Mesodermal cell (in vitro differentiated cells): ENCODE measurements around the gene TNIK.

Experiments
- H3K27ac ChIP-seq: 2 replicates; pipeline ENCODE4 v1.7.0; 2013; ENCODE audit warnings: mild to moderate bottlenecking, low read depth, low read length, moderate library complexity; ENCODE audit not compliant: severe bottlenecking
- H3K36me3 ChIP-seq: 2 replicates; pipeline ENCODE4 v1.7.1; 2013; ENCODE audit warnings: mild to moderate bottlenecking, low read length, moderate library complexity; ENCODE audit not compliant: control insufficient read depth, insufficient read depth
- H3K4me1 ChIP-seq: one replicate; pipeline ENCODE4 v1.7.1; 2013; ENCODE audit warnings: mild to moderate bottlenecking, low read length; ENCODE audit not compliant: insufficient read depth, control insufficient read depth, poor library complexity, severe bottlenecking
- H3K4me3 ChIP-seq: 2 replicates; pipeline ENCODE4 v1.7.0; 2013; ENCODE audit warnings: low read length, control low read depth, mild to moderate bottlenecking; ENCODE audit not compliant: insufficient read depth, poor library complexity, severe bottlenecking; ENCODE audit errors: extremely low read depth
- H3K9me3 ChIP-seq: 2 replicates; pipeline ENCODE4 v1.7.1; 2013; ENCODE audit warnings: mild to moderate bottlenecking, low read length, moderate library complexity; ENCODE audit not compliant: control insufficient read depth
- WGBS, 2 experiments: methylation state at CpG; one replicate each; pipeline ENCODE4 v1.1.5; 2013; ENCODE audit warnings: missing lambda C conversion rate in 2 of 2; ENCODE audit not compliant: insufficient coverage in 2 of 2; 5-methylcytosine and 5-hydroxymethylcytosine counted together

Gene TNIK

GRCh38 chr3:171446801-171447578 is 13.2 kb downstream of the TNIK start:
- Histone ChIP-seq H3K27ac (no peak overlapping the region), H3K9me3 (no peaks in the 10 kb centered on the region), H3K36me3 (peaks cover 7% of the 10 kb centered on the region), H3K4me1 (peaks cover 27% of the 10 kb centered on the region), H3K4me3 (no peak overlapping the region)
- 93 to 96% methylated on average over 4 to 5 of the region's 12 CpGs for WGBS, 2 experiments

GRCh38 chr3:171446301-171446700 is 13.9 kb downstream of the TNIK start:
- Histone ChIP-seq H3K4me3 (no peak overlapping the region), H3K36me3 (peaks cover 7% of the 10 kb centered on the region), H3K4me1 (peaks cover 29% of the 10 kb centered on the region), H3K27ac (no peak overlapping the region), H3K9me3 (no peaks in the 10 kb centered on the region)
- no CpG with 5 or more reads among the region's 1 CpG for WGBS, 2 experiments

- H3K36me3 ChIP-seq, result peaks cover 8% of the 10 kb centered on the region
- no peaks in the 10 kb centered on the region for H3K9me3 ChIP-seq
- no peak overlapping the region for H3K4me3 ChIP-seq
- H3K4me1 ChIP-seq, result peaks cover 29% of the 10 kb centered on the region
- 92 to 97% methylated on average over 5 of the region's 6 CpGs for WGBS, 2 experiments
- no peak overlapping the region for H3K27ac ChIP-seq
Measured at GRCh38 chr3:171445620-171446204, 14.5 kb downstream of the TNIK start.

- Histone ChIP-seq H3K36me3 (peaks cover 14% of the 10 kb centered on the region), H3K27ac (no peak overlapping the region), H3K9me3 (no peaks in the 10 kb centered on the region), H3K4me1 (peaks cover 29% of the 10 kb centered on the region), H3K4me3 (no peak overlapping the region)
- no CpG with 5 or more reads among the region's 3 CpGs for WGBS, 2 experiments
Measured at GRCh38 chr3:171444001-171444690, 16.1 kb downstream of the TNIK start.

GRCh38 chr3:171443211-171443957 is 16.8 kb downstream of the TNIK start:
- peaks cover 29% of the 10 kb centered on the region for H3K4me1 ChIP-seq
- peak overlapping the region; percentile 0 for H3K27ac ChIP-seq
- H3K9me3 ChIP-seq, result no peaks in the 10 kb centered on the region
- 94 to 95% methylated on average over 5 of the region's 6 CpGs for WGBS, 2 experiments
- peaks cover 14% of the 10 kb centered on the region for H3K36me3 ChIP-seq
- no peak overlapping the region for H3K4me3 ChIP-seq

- no peak overlapping the region for H3K4me3 ChIP-seq
- 14% methylated on average over 1 of the region's 2 CpGs; no CpG with 5 or more reads in 1 of the 2 experiments for WGBS, 2 experiments
- peaks cover 29% of the 10 kb centered on the region for H3K4me1 ChIP-seq
- peaks cover 14% of the 10 kb centered on the region for H3K36me3 ChIP-seq
- no peak overlapping the region for H3K27ac ChIP-seq
- H3K9me3 ChIP-seq, result no peaks in the 10 kb centered on the region
Measured at GRCh38 chr3:171442184-171442583, 18.0 kb downstream of the TNIK start.

- Histone ChIP-seq H3K4me3 (no peak overlapping the region), H3K9me3 (no peaks in the 10 kb centered on the region), H3K27ac (no peak overlapping the region), H3K36me3 (peaks cover 14% of the 10 kb centered on the region), H3K4me1 (peaks cover 29% of the 10 kb centered on the region)
- WGBS, 2 experiments, result 94 to 96% methylated on average over 2 to 3 of the region's 3 CpGs
Measured at GRCh38 chr3:171441381-171441780, 18.8 kb downstream of the TNIK start.

- WGBS, 2 experiments, result 92 to 100% methylated on average over 1 of the region's 2 CpGs
- no peak overlapping the region for H3K4me3 ChIP-seq
Measured at GRCh38 chr3:171439996-171440395, 20.2 kb downstream of the TNIK start.

GRCh38 chr3:171437115-171437756 is 23.0 kb downstream of the TNIK start:
- H3K27ac ChIP-seq, result no peak overlapping the region
- no peak overlapping the region for H3K4me3 ChIP-seq
- peaks cover 7% of the 10 kb centered on the region for H3K36me3 ChIP-seq
- H3K4me1 ChIP-seq, result peaks cover 4% of the 10 kb centered on the region
- WGBS, 2 experiments, result 80 to 94% methylated on average over 3 of the region's 3 CpGs
- peaks cover 4% of the 10 kb centered on the region for H3K9me3 ChIP-seq

More at GRCh38 chr3:171439996-171440395, 20.2 kb downstream of the TNIK start:
- Histone ChIP-seq H3K27ac (no peak overlapping the region), H3K4me1 (peaks cover 20% of the 10 kb centered on the region), H3K36me3 (peaks cover 14% of the 10 kb centered on the region), H3K9me3 (no peaks in the 10 kb centered on the region)

GRCh38 chr3:171436380-171436779 is 23.8 kb downstream of the TNIK start:
- 58 to 83% methylated on average over 3 of the region's 3 CpGs for WGBS, 2 experiments
- no peaks in the 10 kb centered on the region for H3K4me1 ChIP-seq
- H3K4me3 ChIP-seq, result no peak overlapping the region
- H3K27ac ChIP-seq, result no peak overlapping the region
- H3K36me3 ChIP-seq, result peaks cover 7% of the 10 kb centered on the region
- H3K9me3 ChIP-seq, result peaks cover 4% of the 10 kb centered on the region
